ENCODE measurements around the gene SLC4A1AP. TPM values are rescaled to one million over a fixed set of nuclear protein-coding genes. Genes with fewer than 3 reads are reported as not detected.

SLC4A1AP gene
- total and polyA plus RNA-seq, 4 experiments from 2014 or later = 24.4 to 32.1 (median 26.5) TPM

- peak overlapping the region; percentile 99 for H3K4me3 ChIP-seq (ENCODE audit: low read length in 2 of 2)
- no peak for DNase-seq
- no peaks in the 10 kb centered on the region for H3K9me3 ChIP-seq (ENCODE audit: control insufficient read depth in 1 of 2, low read length in 2 of 2)
- intact Hi-C loops (cut with micrococcal nuclease) = no loop called here
- peak overlapping the region; percentile 36 to 99 (median 84) for H3K27ac Mint-ChIP-seq
- H3K36me3 Mint-ChIP-seq = peaks cover 41 to 60% of the 10 kb centered on the region in 2 donors
- H3K4me3 Mint-ChIP-seq = peak overlapping the region; percentile 96 to 100 (median 100)
- peak overlapping the region; percentile 99 for H3K27ac ChIP-seq (ENCODE audit: low read depth, low read length)
- H3K9me3 Mint-ChIP-seq = no peaks in the 10 kb centered on the region
- CTCF ChIA-PET (ENCODE audit: partially characterized antibody) = interaction anchor here (1.9 to 5.2 kb wide), 2 partner anchors 17 to 19 kb away, joined by 12 to 39 read pairs; no protein-coding TSS in a partner anchor
- POLR2A ChIA-PET (ENCODE audit: partially characterized antibody) = interaction anchor here (0.6 to 3.0 kb wide), 3 partner anchors 36 to 1317 kb away, joined by 3 to 16 read pairs (median 3); partner anchors contain the start of genes CCDC121 and GPN1
- peaks cover 26 to 58% (median 45%) of the 10 kb centered on the region in 4 donors for H3K4me1 Mint-ChIP-seq
- H3K27me3 ChIP-seq (ENCODE audit: insufficient read depth, low read length) = no peaks in the 10 kb centered on the region
- H3K4me1 ChIP-seq (ENCODE audit: insufficient read depth, low read length) = peaks cover 31% of the 10 kb centered on the region
- H3K36me3 ChIP-seq (ENCODE audit: insufficient read depth, low read length) = peaks cover 29% of the 10 kb centered on the region
- H3K27me3 Mint-ChIP-seq = no peaks in the 10 kb centered on the region
Observed at GRCh38 chr2:27664622-27665363, 1.1 kb downstream of the SLC4A1AP start.

- intact Hi-C loops (cut with micrococcal nuclease) = no loop called here
- no peaks in the 10 kb centered on the region for H3K27me3 Mint-ChIP-seq
- peak overlapping the region in 1 of 7 donors; percentile 18 for H3K27ac Mint-ChIP-seq
Observed at GRCh38 chr2:27667446-27667845, 3.8 kb downstream of the SLC4A1AP start.

DNA sequence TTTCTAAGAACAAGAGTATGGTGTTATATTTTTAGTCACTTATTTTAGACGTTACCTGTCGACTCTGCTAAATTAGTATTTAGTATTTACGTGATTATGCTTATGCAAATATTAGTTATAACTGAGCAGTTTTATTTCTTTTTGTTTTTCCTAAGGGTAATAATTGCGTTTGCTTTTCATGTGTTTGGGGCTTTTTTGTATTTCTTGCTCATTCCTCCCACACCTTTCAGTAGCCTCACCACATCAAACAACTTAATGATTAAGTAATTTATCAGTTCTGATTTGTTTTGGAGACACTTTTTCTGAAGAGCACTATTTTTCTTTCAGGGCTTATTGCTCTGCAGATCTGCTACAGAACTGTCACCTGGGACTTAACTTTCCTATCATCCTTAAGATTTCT lies 7.5 kb downstream of the SLC4A1AP start:
- no peak overlapping the region for H3K4me3 Mint-ChIP-seq
- peaks cover 6 to 14% (median 10%) of the 10 kb centered on the region in 4 donors for H3K4me1 Mint-ChIP-seq
- H3K27me3 Mint-ChIP-seq = no peaks in the 10 kb centered on the region
- H3K36me3 Mint-ChIP-seq = peaks cover 42 to 63% of the 10 kb centered on the region in 2 donors
- no peak for DNase-seq
- no peaks in the 10 kb centered on the region for H3K27me3 ChIP-seq (ENCODE audit: insufficient read depth, low read length)
- ChIA-PET CTCF (ENCODE audit: partially characterized antibody) (interaction anchor here (0.8 to 1.4 kb wide), 2 partner anchors 11 to 13 kb away, joined by 3 to 4 read pairs; no protein-coding TSS in a partner anchor), POLR2A (ENCODE audit: partially characterized antibody) (no interaction called here)
- no peak overlapping the region for H3K27ac ChIP-seq (ENCODE audit: low read depth, low read length)
- H3K27ac Mint-ChIP-seq = peak overlapping the region in 1 of 7 donors; percentile 64
- H3K4me1 ChIP-seq (ENCODE audit: insufficient read depth, low read length) = no peaks in the 10 kb centered on the region
- H3K4me3 ChIP-seq (ENCODE audit: low read length in 2 of 2) = no peak overlapping the region
- intact Hi-C loops (cut with micrococcal nuclease) = no loop called here
- H3K9me3 Mint-ChIP-seq = no peaks in the 10 kb centered on the region
- H3K36me3 ChIP-seq (ENCODE audit: insufficient read depth, low read length) = peaks cover 29% of the 10 kb centered on the region
- no peaks in the 10 kb centered on the region for H3K9me3 ChIP-seq (ENCODE audit: control insufficient read depth in 1 of 2, low read length in 2 of 2)

More at GRCh38 chr2:27667446-27667845, 3.8 kb downstream of the SLC4A1AP start:
- ChIA-PET CTCF (ENCODE audit: partially characterized antibody) (interaction anchor here (5.2 kb wide), 1 partner anchor 15 kb away, joined by 39 read pairs; no protein-coding TSS in a partner anchor), POLR2A (ENCODE audit: partially characterized antibody) (no interaction called here)
- no peak overlapping the region for H3K4me3 ChIP-seq (ENCODE audit: low read length in 2 of 2)
- peaks cover 25% of the 10 kb centered on the region for H3K4me1 ChIP-seq (ENCODE audit: insufficient read depth, low read length)
- H3K9me3 ChIP-seq (ENCODE audit: control insufficient read depth in 1 of 2, low read length in 2 of 2) = no peaks in the 10 kb centered on the region
- H3K36me3 ChIP-seq (ENCODE audit: insufficient read depth, low read length) = peaks cover 18% of the 10 kb centered on the region
- peaks cover 33 to 53% of the 10 kb centered on the region in 2 donors for H3K36me3 Mint-ChIP-seq
- H3K4me3 Mint-ChIP-seq = no peak overlapping the region
- peaks cover 20 to 42% (median 35%) of the 10 kb centered on the region in 4 donors for H3K4me1 Mint-ChIP-seq
- H3K27ac ChIP-seq (ENCODE audit: low read depth, low read length) = no peak overlapping the region
- DNase-seq = no peak
- no peaks in the 10 kb centered on the region for H3K27me3 ChIP-seq (ENCODE audit: insufficient read depth, low read length)
- no peaks in the 10 kb centered on the region for H3K9me3 Mint-ChIP-seq

GRCh38 chr2:27672723-27673486 lies 9.2 kb downstream of the SLC4A1AP start:
- POLR2A ChIA-PET (ENCODE audit: partially characterized antibody) = interaction anchor here (0.7 kb wide), 1 partner anchor 9 kb away, joined by 3 read pairs; the partner anchor contains the start of gene SLC4A1AP
- no peak for DNase-seq
- H3K4me1 ChIP-seq (ENCODE audit: insufficient read depth, low read length) = no peaks in the 10 kb centered on the region
- H3K27ac ChIP-seq (ENCODE audit: low read depth, low read length) = no peak overlapping the region
- peaks cover 4 to 10% (median 7%) of the 10 kb centered on the region in 4 donors for H3K4me1 Mint-ChIP-seq
- peaks cover 42% of the 10 kb centered on the region for H3K36me3 ChIP-seq (ENCODE audit: insufficient read depth, low read length)
- CTCF ChIA-PET (ENCODE audit: partially characterized antibody) = interaction anchor here (1.0 to 3.5 kb wide), 2 partner anchors 10 to 505 kb away, joined by 3 to 30 read pairs; no protein-coding TSS in a partner anchor
- H3K9me3 Mint-ChIP-seq = no peaks in the 10 kb centered on the region
- no peaks in the 10 kb centered on the region for H3K27me3 Mint-ChIP-seq
- no peaks in the 10 kb centered on the region for H3K27me3 ChIP-seq (ENCODE audit: insufficient read depth, low read length)
- intact Hi-C loops (cut with micrococcal nuclease) = no loop called here
- peaks cover 36 to 61% of the 10 kb centered on the region in 2 donors for H3K36me3 Mint-ChIP-seq
- H3K9me3 ChIP-seq (ENCODE audit: control insufficient read depth in 1 of 2, low read length in 2 of 2) = no peaks in the 10 kb centered on the region
- H3K27ac Mint-ChIP-seq = peak overlapping the region in 3 of 7 donors; percentile 37 to 73 (median 69)
- no peak overlapping the region for H3K4me3 Mint-ChIP-seq
- no peak overlapping the region for H3K4me3 ChIP-seq (ENCODE audit: low read length in 2 of 2)

DNA sequence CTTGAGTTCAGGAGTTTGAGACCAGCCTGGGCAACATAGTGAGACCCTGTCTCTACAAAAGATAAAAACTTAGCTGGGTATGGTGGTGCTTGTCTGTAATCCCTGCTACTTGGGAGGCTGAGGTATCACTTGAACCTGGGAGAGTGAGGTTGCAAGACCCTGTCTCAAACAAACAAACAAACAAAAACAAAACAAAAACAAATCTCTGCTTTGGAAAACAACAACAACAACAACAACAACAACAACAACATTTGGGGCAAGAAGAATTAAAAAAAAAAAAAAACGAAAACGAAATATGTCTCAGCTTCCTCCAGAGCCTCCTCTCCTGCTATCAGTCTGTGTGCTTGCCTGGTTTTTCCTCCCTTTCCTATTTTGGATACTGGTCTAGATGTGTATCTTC lies 16.9 kb downstream of the SLC4A1AP start:
- Mint-ChIP-seq H3K27me3 (no peaks in the 10 kb centered on the region), H3K4me3 (no peak overlapping the region), H3K9me3 (peaks cover 0 to 1% (median 0%) of the 10 kb centered on the region in 8 donors), H3K36me3 (peaks cover 30 to 63% of the 10 kb centered on the region in 2 donors), H3K4me1 (peaks cover 12 to 21% (median 16%) of the 10 kb centered on the region in 4 donors), H3K27ac (peak overlapping the region in 2 of 7 donors; percentile 44 to 48)
- no peaks in the 10 kb centered on the region for H3K27me3 ChIP-seq (ENCODE audit: insufficient read depth, low read length)
- no peaks in the 10 kb centered on the region for H3K9me3 ChIP-seq (ENCODE audit: control insufficient read depth in 1 of 2, low read length in 2 of 2)
- ChIA-PET CTCF (ENCODE audit: partially characterized antibody) (interaction anchor here (0.7 to 4.6 kb wide), 5 partner anchors 11 to 1243 kb away, joined by 3 to 39 read pairs (median 19); no protein-coding TSS in a partner anchor), POLR2A (ENCODE audit: partially characterized antibody) (no interaction called here)
- H3K4me1 ChIP-seq (ENCODE audit: insufficient read depth, low read length) = peaks cover 26% of the 10 kb centered on the region
- no peak overlapping the region for H3K4me3 ChIP-seq (ENCODE audit: low read length in 2 of 2)
- intact Hi-C loops (cut with micrococcal nuclease) = loop anchor here (5.0 kb wide), 1 partner anchor 308 kb away; the partner anchor contains the start of genes EIF2B4 and SNX17
- H3K36me3 ChIP-seq (ENCODE audit: insufficient read depth, low read length) = peaks cover 34% of the 10 kb centered on the region
- DNase-seq = no peak
- H3K27ac ChIP-seq (ENCODE audit: low read depth, low read length) = no peak overlapping the region

DNA sequence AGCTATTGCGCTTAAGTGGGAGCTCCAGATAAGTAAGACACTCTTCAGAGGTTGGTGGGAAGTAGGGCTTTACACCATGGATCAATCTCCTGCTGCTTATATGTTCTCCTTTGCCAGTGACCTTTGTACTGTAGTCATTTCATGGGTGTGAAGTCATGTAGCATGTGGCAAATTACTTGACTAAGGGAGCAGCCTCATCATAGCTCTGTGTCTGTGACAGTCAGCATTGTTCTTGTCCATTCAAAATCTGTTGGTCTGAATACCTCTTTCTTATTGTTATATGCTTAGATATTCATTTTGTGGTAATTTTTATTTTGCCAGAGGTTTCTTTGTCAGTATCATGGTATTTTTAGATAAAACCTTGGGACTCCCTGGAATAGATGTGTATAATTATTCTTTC lies 18.2 kb downstream of the SLC4A1AP start:
- peaks cover 30% of the 10 kb centered on the region for H3K36me3 ChIP-seq (ENCODE audit: insufficient read depth, low read length)

More for the DNA sequence above, 18.2 kb downstream of the SLC4A1AP start:
- H3K36me3 Mint-ChIP-seq = peaks cover 31 to 58% of the 10 kb centered on the region in 2 donors
- ChIA-PET POLR2A (ENCODE audit: partially characterized antibody) (interaction anchor here (0.7 kb wide), 1 partner anchor 360 kb away, joined by 4 read pairs; no protein-coding TSS in a partner anchor), CTCF (ENCODE audit: partially characterized antibody) (interaction anchor here (0.7 to 4.6 kb wide), 10 partner anchors 8 to 1340 kb away, joined by 3 to 39 read pairs (median 8); no protein-coding TSS in a partner anchor)
- peaks cover 26% of the 10 kb centered on the region for H3K4me1 ChIP-seq (ENCODE audit: insufficient read depth, low read length)
- H3K27ac Mint-ChIP-seq = peak overlapping the region in 3 of 7 donors; percentile 2 to 50 (median 16)
- H3K27me3 ChIP-seq (ENCODE audit: insufficient read depth, low read length) = no peaks in the 10 kb centered on the region
- peaks cover 0 to 1% (median 0%) of the 10 kb centered on the region in 8 donors for H3K9me3 Mint-ChIP-seq
- no peak for DNase-seq
- intact Hi-C loops (cut with micrococcal nuclease) = loop anchor here (5.0 kb wide), 1 partner anchor 310 kb away; the partner anchor contains the start of genes EIF2B4 and SNX17
- no peaks in the 10 kb centered on the region for H3K9me3 ChIP-seq (ENCODE audit: control insufficient read depth in 1 of 2, low read length in 2 of 2)
- no peaks in the 10 kb centered on the region for H3K27me3 Mint-ChIP-seq
- H3K4me3 Mint-ChIP-seq = no peak overlapping the region
- no peak overlapping the region for H3K4me3 ChIP-seq (ENCODE audit: low read length in 2 of 2)
- H3K27ac ChIP-seq (ENCODE audit: low read depth, low read length) = no peak overlapping the region
- H3K4me1 Mint-ChIP-seq = peaks cover 12 to 21% (median 16%) of the 10 kb centered on the region in 4 donors

Measured in CD4-positive, alpha-beta memory T cell (primary cell).